NCI-H1930 (cell line): Measurements from ENCODE around the gene CHIA.

Experiments
- DNase-seq, 2 experiments: peaks; one replicate each; lab custom pipeline; 2025; lab: John Stamatoyannopoulos, UW

The CHIA gene

DNA sequence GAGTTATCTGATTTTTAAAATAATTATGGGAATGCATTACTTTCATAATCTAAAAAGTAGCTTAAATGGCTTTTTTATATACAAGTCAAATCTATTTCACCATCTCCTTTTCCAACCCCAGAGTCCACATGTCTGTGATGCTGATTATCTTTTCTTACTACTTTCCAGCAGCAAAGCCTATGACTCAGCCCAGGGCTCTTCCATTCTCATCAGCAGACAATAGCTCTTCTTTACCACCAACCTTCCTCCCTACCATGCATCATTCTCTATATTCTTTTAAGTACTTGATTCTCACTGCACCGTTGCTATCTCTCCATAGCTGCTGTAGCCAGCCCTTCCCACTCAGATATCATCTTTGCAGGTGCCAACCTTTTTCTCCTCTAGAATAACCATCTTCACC lies 75.6 kb downstream of the CHIA start:
- no peak for DNase-seq

DNA sequence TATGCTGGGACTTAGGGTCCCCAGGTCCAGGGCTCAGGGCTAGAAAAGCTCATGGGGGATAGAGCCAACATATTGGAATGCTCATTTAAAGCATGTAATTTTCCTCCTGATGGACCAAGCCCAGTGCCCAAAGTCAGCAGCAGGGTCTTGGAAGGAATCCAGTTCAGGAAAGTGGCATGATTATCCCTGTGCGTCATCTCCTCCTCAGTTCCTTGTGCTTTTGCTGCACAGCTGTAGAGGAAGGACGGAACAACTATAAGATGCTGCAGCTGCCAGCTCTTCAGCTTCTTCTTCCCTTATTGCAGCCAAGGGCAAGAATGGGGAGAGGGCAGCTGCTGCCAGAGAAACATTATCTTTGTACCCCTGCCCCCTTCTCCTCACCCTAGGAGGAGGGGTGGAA lies 78.5 kb downstream of the CHIA start:
- DNase-seq, result no peak

DNA sequence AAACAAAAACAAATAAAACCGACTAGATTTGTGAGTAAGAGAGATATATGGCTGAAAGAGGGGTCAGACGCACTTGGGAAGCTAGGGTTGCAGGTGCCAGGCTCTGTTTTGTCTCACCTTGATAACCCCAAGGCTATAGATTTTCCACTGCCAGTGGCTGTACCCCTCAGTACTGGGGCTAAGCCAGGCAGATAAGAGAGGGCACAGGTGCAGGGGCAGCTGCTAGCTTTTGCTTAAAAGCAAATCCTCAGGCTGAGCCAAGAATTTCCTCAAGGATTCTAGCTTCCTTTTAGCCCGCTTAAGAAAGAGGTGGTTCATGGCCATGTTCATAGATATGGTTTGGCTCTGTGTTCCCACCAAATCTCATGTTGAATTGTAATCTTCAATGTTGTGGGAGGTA lies 79.0 kb downstream of the CHIA start:
- no peak for DNase-seq
